Calu3 (cell line): Measurements from ENCODE around the gene TEC. TPM values are rescaled to one million over a fixed set of nuclear protein-coding genes. Genes with fewer than 3 reads are reported as not detected.

ENCODE experiments used
- BruUV-seq: library from RNA; stranded (reverse); fragments of 400-500 nt; replicated peaks from 2 replicates; lab custom pipeline; 2021; lab: Mats Ljungman, UMichigan
- CTCF ChIA-PET: fragments of 300-600 bp; sonication (Branson Sonifier 250); formaldehyde crosslinking; loops from one replicate; lab custom pipeline; 2022; ENCODE audit warnings: antibody characterized with exemption; lab: Charles Lee
- DNase-seq: peaks from one replicate; pipeline ENCODE4 v3.0.0; 2022
- H3K27ac Mint-ChIP-seq: one replicate; pipeline ENCODE4 v1.8.0; 2022; ENCODE audit warnings: mixed read lengths; ENCODE audit not compliant: unreplicated experiment
- H3K27me3 Mint-ChIP-seq: one replicate; pipeline ENCODE4 v1.8.0; 2022; ENCODE audit warnings: mixed read lengths; ENCODE audit not compliant: unreplicated experiment
- H3K36me3 Mint-ChIP-seq: one replicate; pipeline ENCODE4 v1.8.0; 2022; ENCODE audit warnings: mild to moderate bottlenecking, moderate library complexity, mixed read lengths; ENCODE audit not compliant: insufficient read depth, unreplicated experiment
- H3K4me1 Mint-ChIP-seq: one replicate; pipeline ENCODE4 v1.8.0; 2022; ENCODE audit warnings: mild to moderate bottlenecking, low read depth, mixed read lengths; ENCODE audit not compliant: unreplicated experiment
- H3K4me3 Mint-ChIP-seq: one replicate; pipeline ENCODE4 v1.8.0; 2022; ENCODE audit warnings: mild to moderate bottlenecking, low read depth, moderate library complexity, mixed read lengths; ENCODE audit not compliant: unreplicated experiment
- H3K9me3 Mint-ChIP-seq: one replicate; pipeline ENCODE4 v1.8.0; 2022; ENCODE audit warnings: low read depth, mixed read lengths; ENCODE audit not compliant: unreplicated experiment
- CTCF ChIP-seq: fragments of 200-600 bp; IDR thresholded peaks from one replicate; pipeline ENCODE4 v1.8.0; 2022; ENCODE audit warnings: antibody characterized with exemption; ENCODE audit not compliant: unreplicated experiment
- intact Hi-C: fragments of 100-400 bp; cut with micrococcal nuclease; formaldehyde crosslinking; loops from one replicate; pipeline ENCODE4 v1.10.0; 2022; ENCODE audit not compliant: unreplicated experiment
- total RNA-seq: library from RNA; stranded (reverse); gene quantifications from 2 replicates; pipeline ENCODE4 v1.2.3, GENCODE V29; 2022

TEC gene
- total RNA-seq, 1 experiment from 2014 or later = 3.2 TPM

GRCh38 chr4:48152259-48152658 is 117.4 kb downstream of the TEC start:
- no TSS peak for BruUV-seq
- CTCF ChIA-PET = no interaction called here
- Mint-ChIP-seq H3K27ac (no peak overlapping the region), H3K4me1 (no peaks in the 10 kb centered on the region), H3K36me3 (no peaks in the 10 kb centered on the region), H3K4me3 (no peak overlapping the region), H3K27me3 (no peaks in the 10 kb centered on the region), H3K9me3 (no peaks in the 10 kb centered on the region)
- intact Hi-C loops = no loop called here
- no peak for TF ChIP-seq CTCF
- DNase-seq = no peak

- no peak for DNase-seq
- Mint-ChIP-seq H3K9me3 (no peaks in the 10 kb centered on the region), H3K4me1 (no peaks in the 10 kb centered on the region), H3K4me3 (no peak overlapping the region), H3K27ac (no peak overlapping the region), H3K27me3 (no peaks in the 10 kb centered on the region), H3K36me3 (no peaks in the 10 kb centered on the region)
- CTCF ChIA-PET = interaction anchor here (0.6 kb wide), 1 partner anchor 839 kb away, joined by 7 read pairs; no protein-coding TSS in a partner anchor
- intact Hi-C loops = loop anchor here (10.0 kb wide), 1 partner anchor 445 kb away; no protein-coding TSS in a partner anchor
- no TSS peak for BruUV-seq
- no peak for TF ChIP-seq CTCF
Observed at GRCh38 chr4:48149827-48150370, 119.7 kb downstream of the TEC start.

- no peaks in the 10 kb centered on the region for H3K27me3 Mint-ChIP-seq
- no peak overlapping the region for H3K4me3 Mint-ChIP-seq
- no peak overlapping the region for H3K27ac Mint-ChIP-seq
- intact Hi-C loops = loop anchor here (10.0 kb wide), 1 partner anchor 443 kb away; no protein-coding TSS in a partner anchor
- H3K4me1 Mint-ChIP-seq = no peaks in the 10 kb centered on the region
- CTCF ChIA-PET = no interaction called here
- BruUV-seq = no TSS peak
- H3K36me3 Mint-ChIP-seq = no peaks in the 10 kb centered on the region
- no peaks in the 10 kb centered on the region for H3K9me3 Mint-ChIP-seq
- TF ChIP-seq CTCF = no peak
- no peak for DNase-seq
Observed at GRCh38 chr4:48147621-48148020, 122.0 kb downstream of the TEC start.

GRCh38 chr4:48141048-48141447 is 128.6 kb downstream of the TEC start:
- Mint-ChIP-seq H3K27ac (no peak overlapping the region), H3K36me3 (peaks cover 4% of the 10 kb centered on the region), H3K4me3 (no peak overlapping the region), H3K9me3 (no peaks in the 10 kb centered on the region), H3K27me3 (no peaks in the 10 kb centered on the region), H3K4me1 (peaks cover 17% of the 10 kb centered on the region)
- TF ChIP-seq CTCF = no peak
- no TSS peak for BruUV-seq
- no peak for DNase-seq
- CTCF ChIA-PET = no interaction called here
- intact Hi-C loops = loop anchor here (5.0 to 10.0 kb wide), 2 partner anchors 214 to 436 kb away; no protein-coding TSS in a partner anchor
